T-helper 9 cell (primary cell): ENCODE measurements around the gene PRADC1.
"Not testable (repeated sequence)": the region's sequence is repeated elsewhere in the genome, so short reads cannot be mapped to it uniquely, and the experiment has no call there.

Experiments
- DNase-seq: peaks from one replicate; pipeline ENCODE4 v3.0.0-alpha.2; 2020

PRADC1 gene

DNA sequence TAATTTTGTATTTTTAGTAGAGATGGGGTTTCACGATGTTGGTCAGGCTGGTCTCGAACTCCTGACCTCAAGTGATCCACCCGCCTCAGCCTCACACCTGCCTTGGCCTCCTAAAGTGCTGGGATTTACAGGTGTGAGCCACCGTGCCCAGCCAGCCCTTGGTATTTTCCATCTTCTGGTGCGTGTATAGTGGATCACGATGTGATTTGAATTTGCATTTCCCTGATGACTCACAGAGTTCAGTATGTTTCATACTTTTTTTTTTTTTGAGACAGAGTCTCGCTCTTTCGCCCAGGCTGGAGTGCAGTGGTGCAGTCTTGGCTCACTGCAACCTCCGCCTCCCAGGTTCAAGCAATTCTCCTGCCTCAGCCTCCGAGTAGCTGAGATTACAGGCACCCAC is 32.8 kb downstream of the PRADC1 start:
- not testable (repeated sequence) for DNase-seq

DNA sequence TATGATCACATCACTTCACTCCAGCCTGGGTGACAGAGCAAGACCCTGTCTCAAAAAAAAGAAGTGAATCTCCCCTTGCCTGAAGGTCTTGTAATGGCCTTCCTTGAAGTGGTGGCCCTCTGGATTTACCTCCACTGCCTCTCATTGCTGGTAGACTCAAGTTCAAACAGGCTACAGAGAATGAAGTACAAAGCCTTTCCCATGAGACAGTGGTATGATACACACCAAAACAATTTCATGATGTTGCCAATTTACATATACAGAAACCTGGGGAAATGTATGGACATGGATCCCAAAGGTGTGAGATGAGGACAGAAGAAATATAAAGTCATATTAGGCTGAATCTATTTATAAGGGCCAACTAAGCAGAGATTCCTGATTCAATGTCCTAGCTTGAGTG is 35.5 kb downstream of the PRADC1 start:
- DNase-seq, result no peak

DNA sequence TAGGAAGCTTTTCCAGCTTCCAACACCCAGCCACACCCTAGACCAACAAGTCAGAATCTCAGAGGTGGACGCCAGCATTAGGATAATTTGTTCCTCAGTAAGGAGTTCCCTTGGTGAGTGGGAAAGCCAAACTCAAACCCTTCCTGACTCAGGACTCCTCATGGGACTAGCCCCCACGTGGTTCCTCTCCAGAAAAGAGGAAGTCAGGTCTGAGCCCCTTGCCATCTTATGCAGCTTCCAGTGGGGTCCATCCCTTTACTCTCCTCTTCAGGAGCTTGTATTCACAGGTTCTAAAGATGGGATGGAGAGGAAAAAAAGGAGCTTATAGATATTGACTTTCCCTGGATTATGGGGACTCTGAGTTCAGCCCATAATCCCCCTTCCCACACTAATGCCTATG is 45.5 kb downstream of the PRADC1 start:
- DNase-seq, result no peak

DNA sequence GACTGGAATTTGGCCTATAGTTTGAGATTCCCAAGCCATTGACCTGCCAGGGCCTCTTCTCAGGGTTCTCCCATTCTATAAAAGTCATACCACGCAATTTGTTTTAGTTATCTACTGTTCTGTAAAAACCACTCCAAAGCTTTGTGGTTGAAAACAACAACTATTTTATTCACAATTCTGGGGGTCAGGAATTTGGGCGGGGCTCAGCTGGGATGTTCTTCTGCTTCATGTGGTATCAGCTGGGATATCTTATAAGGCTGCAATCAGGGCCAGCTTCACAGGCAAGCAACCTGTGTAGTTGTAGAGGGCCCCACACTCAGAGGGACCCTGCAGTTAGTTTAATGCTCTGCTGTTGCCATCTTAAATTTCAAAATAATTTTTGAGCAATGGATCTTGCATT is 47.1 kb downstream of the PRADC1 start:
- DNase-seq, result no peak
